ENCODE data around the gene FAM180A. TPM values are rescaled to one million over a fixed set of nuclear protein-coding genes. Genes with fewer than 3 reads are reported as not detected.

The FAM180A gene
- total RNA-seq, 1 experiment from 2014 or later, result not detected

DNA sequence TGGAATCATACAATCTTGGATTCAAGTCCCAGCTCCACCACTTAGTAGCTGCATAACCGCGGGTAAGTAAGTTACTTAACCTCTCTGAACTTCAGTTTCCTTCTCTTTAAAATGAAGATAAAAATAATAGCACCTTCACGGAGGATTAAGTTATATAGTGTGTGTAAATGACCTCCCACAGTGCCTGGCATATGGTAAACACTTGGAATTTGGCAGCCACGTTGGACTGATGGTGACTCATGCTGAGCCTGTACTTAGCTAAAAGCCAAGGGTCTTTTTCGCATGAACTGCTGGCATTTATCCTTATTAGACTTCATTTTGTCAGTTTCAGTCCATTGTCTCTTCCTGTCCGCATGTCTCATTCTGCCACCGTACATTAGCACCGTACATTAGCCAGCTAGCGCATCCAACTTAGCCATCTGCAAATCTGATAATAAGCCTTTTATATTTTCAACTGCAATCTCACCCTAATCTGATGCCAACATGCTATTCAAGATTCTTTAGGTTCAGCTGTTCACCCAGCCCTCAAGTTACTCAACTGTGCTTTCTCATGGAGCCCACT is 31.9 kb downstream of the FAM180A start:
- in situ Hi-C loops (cut with HindIII; ENCODE audit: low pct_unique_long_range_greater_than_20kb, low sequenced_read_pairs), result no loop called here
- CTCF ChIA-PET, result no interaction called here
- TF ChIP-seq, protein P1, sequence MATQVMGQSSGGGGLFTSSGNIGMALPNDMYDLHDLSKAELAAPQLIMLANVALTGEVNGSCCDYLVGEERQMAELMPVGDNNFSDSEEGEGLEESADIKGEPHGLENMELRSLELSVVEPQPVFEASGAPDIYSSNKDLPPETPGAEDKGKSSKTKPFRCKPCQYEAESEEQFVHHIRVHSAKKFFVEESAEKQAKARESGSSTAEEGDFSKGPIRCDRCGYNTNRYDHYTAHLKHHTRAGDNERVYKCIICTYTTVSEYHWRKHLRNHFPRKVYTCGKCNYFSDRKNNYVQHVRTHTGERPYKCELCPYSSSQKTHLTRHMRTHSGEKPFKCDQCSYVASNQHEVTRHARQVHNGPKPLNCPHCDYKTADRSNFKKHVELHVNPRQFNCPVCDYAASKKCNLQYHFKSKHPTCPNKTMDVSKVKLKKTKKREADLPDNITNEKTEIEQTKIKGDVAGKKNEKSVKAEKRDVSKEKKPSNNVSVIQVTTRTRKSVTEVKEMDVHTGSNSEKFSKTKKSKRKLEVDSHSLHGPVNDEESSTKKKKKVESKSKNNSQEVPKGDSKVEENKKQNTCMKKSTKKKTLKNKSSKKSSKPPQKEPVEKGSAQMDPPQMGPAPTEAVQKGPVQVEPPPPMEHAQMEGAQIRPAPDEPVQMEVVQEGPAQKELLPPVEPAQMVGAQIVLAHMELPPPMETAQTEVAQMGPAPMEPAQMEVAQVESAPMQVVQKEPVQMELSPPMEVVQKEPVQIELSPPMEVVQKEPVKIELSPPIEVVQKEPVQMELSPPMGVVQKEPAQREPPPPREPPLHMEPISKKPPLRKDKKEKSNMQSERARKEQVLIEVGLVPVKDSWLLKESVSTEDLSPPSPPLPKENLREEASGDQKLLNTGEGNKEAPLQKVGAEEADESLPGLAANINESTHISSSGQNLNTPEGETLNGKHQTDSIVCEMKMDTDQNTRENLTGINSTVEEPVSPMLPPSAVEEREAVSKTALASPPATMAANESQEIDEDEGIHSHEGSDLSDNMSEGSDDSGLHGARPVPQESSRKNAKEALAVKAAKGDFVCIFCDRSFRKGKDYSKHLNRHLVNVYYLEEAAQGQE (IDR thresholded peaks at IDR 0.05; ENCODE audit: insufficient read depth in 1 of 2, low read depth in 2 of 2, low read length in 1 of 2), result no peak
- TF ChIP-seq POLR2AphosphoS5 (IDR thresholded peaks at IDR 0.05; ENCODE audit: low read depth, low read length) (peak; percentile 57; the same call in 1 of the 2 replicates), TCF7L2 (IDR thresholded peaks at IDR 0.05; ENCODE audit: low read depth, low read length) (peak; percentile 61; the same call in 1 of the 2 replicates)
- intact Hi-C loops (cut with micrococcal nuclease; ENCODE audit: unreplicated experiment), result no loop called here
- Histone ChIP-seq H3K9me3 (ENCODE audit: control insufficient read depth, insufficient read depth, low read depth, low read length) (no peaks in the 10 kb centered on the region), H3K27me3 (ENCODE audit: control insufficient read depth, insufficient read depth, low read length) (no peaks in the 10 kb centered on the region), H3K27ac (ENCODE audit: low read length) (no peak overlapping the region), H3K4me3 (ENCODE audit: low read depth in 2 of 2, low read length in 2 of 2) (no peak overlapping the region), H3K4me1 (ENCODE audit: control insufficient read depth, insufficient read depth, low read length) (peaks cover 20% of the 10 kb centered on the region; the same call in 1 of the 2 replicates), H3K36me3 (ENCODE audit: control insufficient read depth, insufficient read depth, low read length) (no peaks in the 10 kb centered on the region)
- no TSS peak for BruUV-seq (replicated peaks)
- ATAC-seq, result peak; percentile 59
- POLR2A ChIA-PET, result no interaction called here
- DNase-seq (ENCODE audit: low read depth, low spot score), result no peak

GRCh38 chr7:135715673-135716072 is 32.9 kb downstream of the FAM180A start:
- Histone ChIP-seq H3K9me3 (ENCODE audit: control insufficient read depth, insufficient read depth, low read depth, low read length) (no peaks in the 10 kb centered on the region), H3K27ac (ENCODE audit: low read length) (peak overlapping the region; percentile 52; the same call in 1 of the 2 replicates), H3K36me3 (ENCODE audit: control insufficient read depth, insufficient read depth, low read length) (no peaks in the 10 kb centered on the region), H3K4me3 (ENCODE audit: low read depth in 2 of 2, low read length in 2 of 2) (no peak overlapping the region), H3K27me3 (ENCODE audit: control insufficient read depth, insufficient read depth, low read length) (no peaks in the 10 kb centered on the region), H3K4me1 (ENCODE audit: control insufficient read depth, insufficient read depth, low read length) (peaks cover 20% of the 10 kb centered on the region; the same call in 1 of the 2 replicates)
- TF ChIP-seq CTCF (IDR thresholded peaks at IDR 0.05) (no peak), SIN3A (IDR thresholded peaks at IDR 0.05; ENCODE audit: borderline replicate concordance, insufficient read depth, low read depth, low read length) (no peak), TCF7L2 (IDR thresholded peaks at IDR 0.05; ENCODE audit: low read depth, low read length) (no peak), POLR2AphosphoS5 (IDR thresholded peaks at IDR 0.05; ENCODE audit: low read depth, low read length) (no peak)
- TF ChIP-seq, protein P1 (IDR thresholded peaks at IDR 0.05; ENCODE audit: insufficient read depth in 1 of 2, low read depth in 2 of 2, low read length in 1 of 2), result no peak
- in situ Hi-C loops (cut with HindIII; ENCODE audit: low pct_unique_long_range_greater_than_20kb, low sequenced_read_pairs) (no loop called here), intact Hi-C loops (cut with micrococcal nuclease; ENCODE audit: unreplicated experiment) (no loop called here)
- DNase-seq (ENCODE audit: low read depth, low spot score) (no peak), ATAC-seq (no peak)
- BruUV-seq (replicated peaks), result no TSS peak
- POLR2A ChIA-PET, result no interaction called here
- CTCF ChIA-PET, result no interaction called here

Measured in Panc1 (cell line).